SK-N-SH treated with all-trans-retinoic acid at 6 μM for 48 hours (cell line): ENCODE data around the gene KLK1.

Experiments
- ARNTL ChIP-seq: fragments of 450-650 bp; formaldehyde crosslinking; IDR thresholded peaks from 2 replicates; pipeline ENCODE4 v1.5.0; 2020; ENCODE audit warnings: low read depth, mild to moderate bottlenecking, moderate library complexity, borderline replicate concordance
- ESRRG ChIP-seq: fragments of 250-450 bp; sonication (Bioruptor Pico); IDR thresholded peaks from 2 replicates; pipeline ENCODE4 v1.6.1; 2021; ENCODE audit warnings: mild to moderate bottlenecking
- OSR1 ChIP-seq: fragments of 250-450 bp; sonication (Bioruptor Pico); IDR thresholded peaks from 2 replicates; pipeline ENCODE4 v1.8.0; 2022; ENCODE audit warnings: moderate library complexity, mild to moderate bottlenecking, inconsistent platforms
- RARB ChIP-seq: fragments of 250-450 bp; sonication (Bioruptor Pico); IDR thresholded peaks from 2 replicates; pipeline ENCODE4 v1.8.0; 2021; ENCODE audit warnings: mild to moderate bottlenecking, moderate library complexity
- SNAI2 ChIP-seq: fragments of 250-450 bp; sonication (Bioruptor Pico); IDR thresholded peaks from 2 replicates; pipeline ENCODE4 v1.5.0; 2020; ENCODE audit warnings: mild to moderate bottlenecking, moderate library complexity
- ZFP3 ChIP-seq: fragments of 250-450 bp; sonication (Bioruptor Pico); IDR thresholded peaks from 2 replicates; pipeline ENCODE4 v1.5.0; 2020; ENCODE audit warnings: mild to moderate bottlenecking, moderate library complexity
- ZNF8 ChIP-seq: fragments of 450-650 bp; formaldehyde crosslinking; IDR thresholded peaks from 2 replicates; pipeline ENCODE4 v1.5.0; 2020; ENCODE audit warnings: mild to moderate bottlenecking, moderate library complexity
- TF ChIP-seq, protein P1 (sequence below): fragments of 250-450 bp; sonication (Bioruptor Pico); IDR thresholded peaks from 2 replicates; pipeline ENCODE4 v1.5.1; 2020; ENCODE audit warnings: low read depth, mild to moderate bottlenecking, moderate library complexity
- TF ChIP-seq, protein P2 (sequence below): fragments of 250-450 bp; sonication (Bioruptor Pico); IDR thresholded peaks from 2 replicates; pipeline ENCODE4 v1.8.0; 2020; ENCODE audit warnings: mild to moderate bottlenecking, moderate library complexity, borderline replicate concordance
- TF ChIP-seq, protein P3 (sequence below): fragments of 250-450 bp; sonication (Bioruptor Pico); IDR thresholded peaks from 2 replicates; pipeline ENCODE4 v1.8.0; 2021; ENCODE audit warnings: low read depth, mild to moderate bottlenecking, moderate library complexity, borderline replicate concordance
- TF ChIP-seq, protein P4 (sequence below): fragments of 250-450 bp; sonication (Bioruptor Pico); IDR thresholded peaks from 2 replicates; pipeline ENCODE4 v1.5.0; 2020; ENCODE audit warnings: mild to moderate bottlenecking, moderate library complexity

DNA sequence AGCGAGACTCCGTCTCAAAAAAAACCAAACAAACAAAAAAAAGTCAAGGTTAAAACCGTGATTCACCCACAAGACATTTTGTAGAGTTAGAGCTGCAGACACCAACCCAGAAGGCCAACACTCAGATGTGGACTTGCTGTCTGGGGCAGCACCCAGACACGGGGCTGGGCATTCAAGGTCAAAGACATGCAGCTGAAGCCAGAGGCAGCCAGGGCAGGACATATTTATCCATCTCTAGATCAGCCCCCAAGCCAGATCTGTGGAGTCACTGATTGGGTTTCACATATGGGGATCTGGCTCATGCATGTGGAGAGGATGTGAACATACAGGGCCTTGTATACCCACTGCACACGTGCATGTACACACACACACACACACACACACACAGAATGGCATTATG, 6.2 kb upstream of the KLK1 start:
- TF ChIP-seq, protein P1, sequence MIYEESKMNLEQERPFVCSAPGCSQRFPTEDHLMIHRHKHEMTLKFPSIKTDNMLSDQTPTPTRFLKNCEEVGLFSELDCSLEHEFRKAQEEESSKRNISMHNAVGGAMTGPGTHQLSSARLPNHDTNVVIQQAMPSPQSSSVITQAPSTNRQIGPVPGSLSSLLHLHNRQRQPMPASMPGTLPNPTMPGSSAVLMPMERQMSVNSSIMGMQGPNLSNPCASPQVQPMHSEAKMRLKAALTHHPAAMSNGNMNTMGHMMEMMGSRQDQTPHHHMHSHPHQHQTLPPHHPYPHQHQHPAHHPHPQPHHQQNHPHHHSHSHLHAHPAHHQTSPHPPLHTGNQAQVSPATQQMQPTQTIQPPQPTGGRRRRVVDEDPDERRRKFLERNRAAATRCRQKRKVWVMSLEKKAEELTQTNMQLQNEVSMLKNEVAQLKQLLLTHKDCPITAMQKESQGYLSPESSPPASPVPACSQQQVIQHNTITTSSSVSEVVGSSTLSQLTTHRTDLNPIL (CRISPR knock-in tag), result no peak
- TF ChIP-seq, protein P2, sequence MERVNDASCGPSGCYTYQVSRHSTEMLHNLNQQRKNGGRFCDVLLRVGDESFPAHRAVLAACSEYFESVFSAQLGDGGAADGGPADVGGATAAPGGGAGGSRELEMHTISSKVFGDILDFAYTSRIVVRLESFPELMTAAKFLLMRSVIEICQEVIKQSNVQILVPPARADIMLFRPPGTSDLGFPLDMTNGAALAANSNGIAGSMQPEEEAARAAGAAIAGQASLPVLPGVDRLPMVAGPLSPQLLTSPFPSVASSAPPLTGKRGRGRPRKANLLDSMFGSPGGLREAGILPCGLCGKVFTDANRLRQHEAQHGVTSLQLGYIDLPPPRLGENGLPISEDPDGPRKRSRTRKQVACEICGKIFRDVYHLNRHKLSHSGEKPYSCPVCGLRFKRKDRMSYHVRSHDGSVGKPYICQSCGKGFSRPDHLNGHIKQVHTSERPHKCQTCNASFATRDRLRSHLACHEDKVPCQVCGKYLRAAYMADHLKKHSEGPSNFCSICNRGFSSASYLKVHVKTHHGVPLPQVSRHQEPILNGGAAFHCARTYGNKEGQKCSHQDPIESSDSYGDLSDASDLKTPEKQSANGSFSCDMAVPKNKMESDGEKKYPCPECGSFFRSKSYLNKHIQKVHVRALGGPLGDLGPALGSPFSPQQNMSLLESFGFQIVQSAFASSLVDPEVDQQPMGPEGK, result no peak
- no peak for TF ChIP-seq SNAI2 (CRISPR knock-in tag)
- TF ChIP-seq ARNTL (CRISPR knock-in tag), result no peak
- TF ChIP-seq, protein P3, sequence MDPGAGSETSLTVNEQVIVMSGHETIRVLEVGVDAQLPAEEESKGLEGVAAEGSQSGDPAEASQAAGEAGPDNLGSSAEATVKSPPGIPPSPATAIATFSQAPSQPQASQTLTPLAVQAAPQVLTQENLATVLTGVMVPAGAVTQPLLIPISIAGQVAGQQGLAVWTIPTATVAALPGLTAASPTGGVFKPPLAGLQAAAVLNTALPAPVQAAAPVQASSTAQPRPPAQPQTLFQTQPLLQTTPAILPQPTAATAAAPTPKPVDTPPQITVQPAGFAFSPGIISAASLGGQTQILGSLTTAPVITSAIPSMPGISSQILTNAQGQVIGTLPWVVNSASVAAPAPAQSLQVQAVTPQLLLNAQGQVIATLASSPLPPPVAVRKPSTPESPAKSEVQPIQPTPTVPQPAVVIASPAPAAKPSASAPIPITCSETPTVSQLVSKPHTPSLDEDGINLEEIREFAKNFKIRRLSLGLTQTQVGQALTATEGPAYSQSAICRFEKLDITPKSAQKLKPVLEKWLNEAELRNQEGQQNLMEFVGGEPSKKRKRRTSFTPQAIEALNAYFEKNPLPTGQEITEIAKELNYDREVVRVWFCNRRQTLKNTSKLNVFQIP, result no peak
- TF ChIP-seq, protein P4, sequence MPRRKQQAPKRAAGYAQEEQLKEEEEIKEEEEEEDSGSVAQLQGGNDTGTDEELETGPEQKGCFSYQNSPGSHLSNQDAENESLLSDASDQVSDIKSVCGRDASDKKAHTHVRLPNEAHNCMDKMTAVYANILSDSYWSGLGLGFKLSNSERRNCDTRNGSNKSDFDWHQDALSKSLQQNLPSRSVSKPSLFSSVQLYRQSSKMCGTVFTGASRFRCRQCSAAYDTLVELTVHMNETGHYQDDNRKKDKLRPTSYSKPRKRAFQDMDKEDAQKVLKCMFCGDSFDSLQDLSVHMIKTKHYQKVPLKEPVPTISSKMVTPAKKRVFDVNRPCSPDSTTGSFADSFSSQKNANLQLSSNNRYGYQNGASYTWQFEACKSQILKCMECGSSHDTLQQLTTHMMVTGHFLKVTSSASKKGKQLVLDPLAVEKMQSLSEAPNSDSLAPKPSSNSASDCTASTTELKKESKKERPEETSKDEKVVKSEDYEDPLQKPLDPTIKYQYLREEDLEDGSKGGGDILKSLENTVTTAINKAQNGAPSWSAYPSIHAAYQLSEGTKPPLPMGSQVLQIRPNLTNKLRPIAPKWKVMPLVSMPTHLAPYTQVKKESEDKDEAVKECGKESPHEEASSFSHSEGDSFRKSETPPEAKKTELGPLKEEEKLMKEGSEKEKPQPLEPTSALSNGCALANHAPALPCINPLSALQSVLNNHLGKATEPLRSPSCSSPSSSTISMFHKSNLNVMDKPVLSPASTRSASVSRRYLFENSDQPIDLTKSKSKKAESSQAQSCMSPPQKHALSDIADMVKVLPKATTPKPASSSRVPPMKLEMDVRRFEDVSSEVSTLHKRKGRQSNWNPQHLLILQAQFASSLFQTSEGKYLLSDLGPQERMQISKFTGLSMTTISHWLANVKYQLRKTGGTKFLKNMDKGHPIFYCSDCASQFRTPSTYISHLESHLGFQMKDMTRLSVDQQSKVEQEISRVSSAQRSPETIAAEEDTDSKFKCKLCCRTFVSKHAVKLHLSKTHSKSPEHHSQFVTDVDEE (CRISPR knock-in tag), result no peak
- no peak for TF ChIP-seq ZNF8
- no peak for TF ChIP-seq ESRRG
- no peak for TF ChIP-seq ZFP3
- no peak for TF ChIP-seq OSR1
- no peak for TF ChIP-seq RARB (CRISPR knock-in tag)
